KMS-11 (cell line): Measurements from ENCODE around the gene GALNT9.

Experiments
- H2AFZ ChIP-seq: fragments of 200-600 bp; sonication (generic); 2 replicates; pipeline ENCODE4 v1.6.1; 2016; ENCODE audit warnings: antibody characterized with exemption, mixed run types, low read depth
- H3K27ac ChIP-seq: fragments of 200-600 bp; sonication (generic); 2 replicates; pipeline ENCODE4 v1.6.1; 2016; ENCODE audit warnings: mild to moderate bottlenecking, mixed run types
- H3K27me3 ChIP-seq: fragments of 200-600 bp; sonication (generic); 2 replicates; pipeline ENCODE4 v1.6.1; 2017; ENCODE audit warnings: mild to moderate bottlenecking, low read depth, mixed run types, moderate library complexity; ENCODE audit not compliant: insufficient read depth
- H3K36me3 ChIP-seq: fragments of 200-600 bp; sonication (generic); 2 replicates; pipeline ENCODE4 v1.6.1; 2017; ENCODE audit warnings: mild to moderate bottlenecking, mixed run types; ENCODE audit not compliant: insufficient read depth
- H3K4me1 ChIP-seq: fragments of 200-600 bp; sonication (generic); 2 replicates; pipeline ENCODE4 v1.6.1; 2016; ENCODE audit warnings: mild to moderate bottlenecking, low read depth, mixed run types; ENCODE audit not compliant: poor library complexity, severe bottlenecking
- H3K4me2 ChIP-seq: fragments of 200-600 bp; sonication (generic); 2 replicates; pipeline ENCODE4 v1.7.0; 2016; ENCODE audit warnings: mild to moderate bottlenecking, mixed run types
- H3K4me3 ChIP-seq: fragments of 200-600 bp; sonication (generic); IDR thresholded peaks from 2 replicates; pipeline ENCODE4 v1.6.1; 2017; ENCODE audit warnings: low read depth, low read length, mixed read lengths; ENCODE audit not compliant: insufficient read depth
- H3K79me2 ChIP-seq: fragments of 200-600 bp; sonication (generic); 2 replicates; pipeline ENCODE4 v1.6.1; 2016; ENCODE audit warnings: low read depth, mixed run types; ENCODE audit not compliant: insufficient read depth
- H3K9ac ChIP-seq: fragments of 200-600 bp; sonication (generic); 2 replicates; pipeline ENCODE4 v1.6.1; 2016; ENCODE audit warnings: mild to moderate bottlenecking, mixed run types
- H4K20me1 ChIP-seq: fragments of 200-600 bp; sonication (generic); 2 replicates; pipeline ENCODE4 v1.6.1; 2016; ENCODE audit warnings: mild to moderate bottlenecking, mixed run types; ENCODE audit not compliant: insufficient read depth
- CTCF ChIP-seq: fragments of 200-600 bp; sonication (generic); conservative IDR thresholded peaks from 2 replicates; pipeline ENCODE4 v1.6.1; 2017; ENCODE audit warnings: low read depth, mild to moderate bottlenecking, antibody characterized with exemption, low read length, moderate library complexity, mixed read lengths

The GALNT9 gene

GRCh38 chr12:132289356-132290202, 39.8 kb downstream of the GALNT9 start:
- no peak overlapping the region for H2AFZ ChIP-seq
- H3K4me2 ChIP-seq, result no peak overlapping the region
- no peaks in the 10 kb centered on the region for H3K4me1 ChIP-seq
- H3K27ac ChIP-seq, result no peak overlapping the region
- TF ChIP-seq CTCF, result no peak
- no peak overlapping the region for H3K9ac ChIP-seq
- H3K4me3 ChIP-seq, result no peak overlapping the region
- peaks cover 3% of the 10 kb centered on the region; the same call in 1 of the 2 replicates for H3K27me3 ChIP-seq
- H4K20me1 ChIP-seq, result no peaks in the 10 kb centered on the region
- no peaks in the 10 kb centered on the region for H3K36me3 ChIP-seq
- no peaks in the 10 kb centered on the region for H3K79me2 ChIP-seq

GRCh38 chr12:132288516-132289215, 40.7 kb downstream of the GALNT9 start:
- H3K79me2 ChIP-seq, result no peaks in the 10 kb centered on the region
- H3K36me3 ChIP-seq, result no peaks in the 10 kb centered on the region
- no peaks in the 10 kb centered on the region for H4K20me1 ChIP-seq
- peaks cover 3% of the 10 kb centered on the region; the same call in 1 of the 2 replicates for H3K27me3 ChIP-seq
- H3K9ac ChIP-seq, result no peak overlapping the region
- H3K4me2 ChIP-seq, result no peak overlapping the region
- H3K4me3 ChIP-seq, result no peak overlapping the region
- no peak overlapping the region for H3K27ac ChIP-seq
- no peaks in the 10 kb centered on the region for H3K4me1 ChIP-seq
- no peak for TF ChIP-seq CTCF
- H2AFZ ChIP-seq, result no peak overlapping the region

GRCh38 chr12:132287391-132288238, 41.8 kb downstream of the GALNT9 start:
- H3K27me3 ChIP-seq, result peaks cover 3% of the 10 kb centered on the region; the same call in 1 of the 2 replicates
- TF ChIP-seq CTCF, result no peak
- no peak overlapping the region for H3K4me3 ChIP-seq
- H3K9ac ChIP-seq, result no peak overlapping the region
- no peak overlapping the region for H3K27ac ChIP-seq
- no peak overlapping the region for H3K4me2 ChIP-seq
- H4K20me1 ChIP-seq, result no peaks in the 10 kb centered on the region
- H3K4me1 ChIP-seq, result no peaks in the 10 kb centered on the region
- no peak overlapping the region for H2AFZ ChIP-seq
- no peaks in the 10 kb centered on the region for H3K79me2 ChIP-seq
- H3K36me3 ChIP-seq, result no peaks in the 10 kb centered on the region

- Histone ChIP-seq H3K9ac (no peak overlapping the region), H3K27me3 (peaks cover 3% of the 10 kb centered on the region; the same call in 1 of the 2 replicates), H3K4me1 (no peaks in the 10 kb centered on the region), H3K36me3 (no peaks in the 10 kb centered on the region), H3K27ac (no peak overlapping the region), H3K4me2 (no peak overlapping the region), H3K4me3 (no peak overlapping the region), H4K20me1 (no peaks in the 10 kb centered on the region), H3K79me2 (no peaks in the 10 kb centered on the region), H2AFZ (no peak overlapping the region)
- no peak for TF ChIP-seq CTCF
Measured at GRCh38 chr12:132286912-132287311, 42.5 kb downstream of the GALNT9 start.
